Endothelial cell of umbilical vein (primary cell): ENCODE measurements around the gene TAMM41. TPM values are rescaled to one million over a fixed set of nuclear protein-coding genes. Genes with fewer than 3 reads are reported as not detected.

Experiments
- BruUV-seq: library from RNA; stranded (reverse); fragments of 400-500 nt; replicated peaks from 2 replicates; lab custom pipeline; 2021; lab: Mats Ljungman, UMichigan
- CTCF ChIA-PET: fragments of 300-600, 350-600 bp; sonication (Branson Sonifier 250); formaldehyde crosslinking; loops from one replicate; lab custom pipeline; 2021; ENCODE audit warnings: antibody characterized with exemption, inconsistent platforms; lab: Charles Lee
- POLR2A ChIA-PET: fragments of 300-600, 350-600 bp; sonication (Branson Sonifier 250); formaldehyde crosslinking; loops from one replicate; lab custom pipeline; 2021; ENCODE audit warnings: antibody characterized with exemption, inconsistent platforms; lab: Charles Lee
- DNase-seq: peaks from one replicate; pipeline ENCODE4 v3.0.0-alpha.2; 2011; ENCODE audit warnings: low read depth, low spot score
- FAIRE-seq: peaks from 2 replicates; lab custom pipeline; 2011; peaks lifted over from hg19 to GRCh38; lab: Jason Lieb, UNC
- H2AFZ ChIP-seq: 2 replicates; pipeline ENCODE4 v1.6.0; 2012; ENCODE audit warnings: low read depth, low read length, control low read depth, inconsistent platforms
- H3K27ac ChIP-seq: 2 replicates; pipeline ENCODE4 v1.5.1; 2011; ENCODE audit warnings: low read depth, mild to moderate bottlenecking, control low read depth, low read length, moderate library complexity; ENCODE audit not compliant: insufficient read depth
- H3K27me3 ChIP-seq, 2 experiments: 2 replicates each; pipeline versions ENCODE4 v1.6.0 to v1.6.1; 2011; ENCODE audit warnings: low read length in 2 of 2, mixed read lengths in 1 of 2; ENCODE audit not compliant: control insufficient read depth in 2 of 2, insufficient read depth in 2 of 2
- H3K36me3 ChIP-seq, 2 experiments: 2 replicates in 1 of 2; 3 replicates in 1 of 2; pipeline ENCODE4 v1.5.1; 2011; ENCODE audit warnings: low read length in 2 of 2, mild to moderate bottlenecking in 1 of 2, moderate library complexity in 1 of 2; ENCODE audit not compliant: control insufficient read depth in 2 of 2, insufficient read depth in 2 of 2; ENCODE audit errors: extremely low read depth in 1 of 2
- H3K4me1 ChIP-seq: 3 replicates; pipeline ENCODE4 v1.5.1; 2011; ENCODE audit warnings: mild to moderate bottlenecking, low read length; ENCODE audit not compliant: control insufficient read depth, insufficient read depth; ENCODE audit errors: extremely low read depth
- H3K4me2 ChIP-seq: 2 replicates; pipeline ENCODE4 v1.6.1; 2011; ENCODE audit warnings: low read length, control low read depth, mixed read lengths; ENCODE audit not compliant: insufficient read depth
- H3K4me3 ChIP-seq, 3 experiments: fragments of 200-600 bp in 1 of 3; sonication (generic), shearing (Covaris generic) in 1 of 3; replicated peaks in 1 of 3; 2 replicates each; pipeline ENCODE4 v1.5.1; 2011 to 2016; ENCODE audit warnings: control low read depth in 3 of 3, low read length in 3 of 3, mild to moderate bottlenecking in 2 of 3, inconsistent platforms in 1 of 3, low read depth in 1 of 3, moderate library complexity in 1 of 3; ENCODE audit not compliant: insufficient read depth in 1 of 3
- H3K79me2 ChIP-seq: 2 replicates; pipeline ENCODE4 v1.6.0; 2012; ENCODE audit warnings: low read length, inconsistent platforms; ENCODE audit not compliant: control insufficient read depth, insufficient read depth
- H3K9ac ChIP-seq: replicated peaks from 2 replicates; pipeline ENCODE3; 2011; ENCODE audit warnings: low read length, control low read depth; ENCODE audit not compliant: insufficient read depth; ENCODE audit errors: extremely low read depth
- H3K9me1 ChIP-seq: replicated peaks from 3 replicates; pipeline ENCODE4 v1.6.0; 2011; ENCODE audit warnings: mild to moderate bottlenecking, low read length; ENCODE audit not compliant: control insufficient read depth, insufficient read depth; ENCODE audit errors: extremely low read depth
- H3K9me3 ChIP-seq: replicated peaks from 2 replicates; pipeline ENCODE4 v1.5.1; 2012; ENCODE audit warnings: low read length, inconsistent platforms; ENCODE audit not compliant: control insufficient read depth, insufficient read depth
- H4K20me1 ChIP-seq: replicated peaks from 2 replicates; pipeline ENCODE3; 2011; ENCODE audit warnings: mild to moderate bottlenecking, low read length; ENCODE audit not compliant: control insufficient read depth, insufficient read depth; ENCODE audit errors: extremely low read depth
- CTCF ChIP-seq, 2 donors: IDR thresholded peaks; 1 replicate in 1 of 2; 2 replicates in 1 of 2; pipeline ENCODE4 v1.5.1; 2011; ENCODE audit warnings: low read length in 2 of 2, mild to moderate bottlenecking in 2 of 2, moderate library complexity in 2 of 2, control low read depth in 1 of 2, inconsistent platforms in 1 of 2, low read depth in 1 of 2; ENCODE audit not compliant: insufficient read depth in 1 of 2; ENCODE audit errors: extremely low read depth in 1 of 2
- EZH2 ChIP-seq: IDR thresholded peaks from 2 replicates; pipeline ENCODE4 v1.6.1; 2012; ENCODE audit warnings: borderline replicate concordance, low read depth, mild to moderate bottlenecking, moderate library complexity, low read length, inconsistent platforms; ENCODE audit not compliant: severe bottlenecking
- FOS ChIP-seq: IDR thresholded peaks from 2 replicates; pipeline ENCODE4 v1.6.1; 2011; ENCODE audit warnings: mild to moderate bottlenecking, low read length, moderate library complexity, borderline replicate concordance; ENCODE audit not compliant: insufficient read depth
- GATA2 ChIP-seq: IDR thresholded peaks from 2 replicates; pipeline ENCODE4 v1.7.0; 2011; ENCODE audit warnings: low read depth, mild to moderate bottlenecking, moderate library complexity, mixed read lengths, low read length; ENCODE audit not compliant: insufficient read length, insufficient read depth
- JUN ChIP-seq: IDR thresholded peaks from 2 replicates; pipeline ENCODE4 v1.6.1; 2011; ENCODE audit warnings: borderline replicate concordance, low read depth; ENCODE audit not compliant: insufficient read length, insufficient read depth
- MYC ChIP-seq: IDR thresholded peaks from one replicate; pipeline ENCODE4 v1.6.1; 2011; ENCODE audit warnings: mild to moderate bottlenecking, low read depth, low read length
- POLR2A ChIP-seq: IDR thresholded peaks from 2 replicates; pipeline ENCODE4 v1.6.1; 2012; ENCODE audit warnings: low read depth, mild to moderate bottlenecking, control low read depth, low read length
- POLR2AphosphoS5 ChIP-seq: IDR thresholded peaks from 2 replicates; pipeline ENCODE4 v1.6.1; 2012; ENCODE audit warnings: low read depth, mild to moderate bottlenecking, control low read depth, low read length, moderate library complexity; ENCODE audit not compliant: insufficient read depth
- dilution Hi-C: fragments of 300-500 bp; cut with MboI; formaldehyde crosslinking; loops from one replicate; pipeline ENCODE4 v1.15.0; 2019; ENCODE audit warnings: low sequenced_read_pairs; ENCODE audit not compliant: extremely low pct_ligation_motif_present
- intact Hi-C: fragments of 100-400 bp; cut with micrococcal nuclease; formaldehyde crosslinking; loops from one replicate; pipeline ENCODE4 v1.10.0; 2022
- polyA plus RNA-seq, 4 experiments: library from polyadenylated mRNA; depleted of rRNA in 3 of 4; stranded (reverse) in 3 of 4; unstranded in 1 of 4; fragments of >200 nt; gene quantifications; 2 replicates each; pipeline versions ENCODE4 v1.2.1 to v1.2.3, GENCODE V29; 2011 to 2012; ENCODE audit warnings: missing spikeins in 1 of 4
- total RNA-seq: library from RNA; stranded (reverse); gene quantifications from 2 replicates; pipeline ENCODE4 v1.2.3, GENCODE V29; 2021
- TF ChIP-seq, protein P1 (sequence below): IDR thresholded peaks from 2 replicates; pipeline ENCODE4 v1.6.1; 2011; ENCODE audit not compliant: insufficient read depth, insufficient read length

TAMM41 gene
- total and polyA plus RNA-seq, 2 donors (not counting 3 experiments of a cell fraction or from before 2014, with no cell fraction given) = 12.6 to 29.7 TPM

DNA sequence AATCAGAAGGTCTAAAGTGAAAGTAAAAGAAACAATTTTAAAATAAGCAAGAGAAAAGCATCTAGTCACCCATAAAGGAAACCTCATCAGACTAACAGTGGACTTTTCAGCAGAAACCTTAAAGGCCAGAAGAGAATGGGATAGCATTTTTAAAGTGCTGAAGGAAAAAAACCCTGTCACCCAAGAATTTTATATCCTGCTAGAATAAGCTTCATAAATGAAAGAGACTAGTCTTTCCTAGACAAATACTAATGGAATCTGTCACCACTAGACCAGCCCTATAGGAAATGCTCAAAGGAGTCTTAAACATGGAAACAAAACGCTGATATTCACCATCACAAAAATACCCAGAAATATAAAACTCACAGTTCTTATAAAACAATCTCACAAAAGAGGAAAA is 46.9 kb downstream of the TAMM41 start:
- no peak for FAIRE-seq

More for the DNA sequence above, 46.9 kb downstream of the TAMM41 start:
- Histone ChIP-seq H3K27ac (no peak overlapping the region), H3K9ac (no peak overlapping the region), H3K79me2 (no peaks in the 10 kb centered on the region), H3K4me3 (no peak overlapping the region), H4K20me1 (no peaks in the 10 kb centered on the region), H3K4me1 (no peaks in the 10 kb centered on the region), H3K9me3 (no peaks in the 10 kb centered on the region), H3K9me1 (no peaks in the 10 kb centered on the region), H3K36me3 (no peaks in the 10 kb centered on the region), H2AFZ (no peak overlapping the region), H3K4me2 (no peak overlapping the region), H3K27me3 (no peaks in the 10 kb centered on the region)
- no TSS peak for BruUV-seq
- DNase-seq = no peak
- ChIA-PET POLR2A (no interaction called here), CTCF (interaction anchor here (0.9 to 1.5 kb wide), 3 partner anchors 17 to 421 kb away, joined by 3 to 5 read pairs (median 4); no protein-coding TSS in a partner anchor)
- TF ChIP-seq EZH2 (no peak), MYC (no peak), GATA2 (no peak), POLR2AphosphoS5 (no peak), FOS (no peak), POLR2A (no peak), JUN (no peak), CTCF (IDR thresholded peaks at IDR 0.05; ENCODE audit: extremely low read depth in 1 of 2, insufficient read depth in 1 of 2, low read depth in 1 of 2, low read length in 2 of 2) (no peak)
- TF ChIP-seq, protein P1, sequence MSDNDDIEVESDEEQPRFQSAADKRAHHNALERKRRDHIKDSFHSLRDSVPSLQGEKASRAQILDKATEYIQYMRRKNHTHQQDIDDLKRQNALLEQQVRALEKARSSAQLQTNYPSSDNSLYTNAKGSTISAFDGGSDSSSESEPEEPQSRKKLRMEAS = no peak
- intact Hi-C loops = loop anchor here (10.0 kb wide), 1 partner anchor 235 kb away; no protein-coding TSS in a partner anchor
- dilution Hi-C loops = no loop called here
